Subcutaneous abdominal adipose tissue (tissue), 5 donors: ENCODE results near the gene PDIK1L.
A peak's percentile ranks its signal among the peaks of the same experiment; 100 is the strongest.

Experiments used
- H3K27ac ChIP-seq: one replicate; pipeline ENCODE4 v1.7.0; 2013; ENCODE audit warnings: low read depth, mild to moderate bottlenecking, inconsistent platforms, low read length, moderate library complexity
- H3K27me3 ChIP-seq, 5 donors: one replicate each; pipeline ENCODE4 v1.7.0; 2013; ENCODE audit warnings: low read length in 5 of 5, inconsistent platforms in 1 of 5; ENCODE audit not compliant: control insufficient read depth in 5 of 5, insufficient read depth in 4 of 5
- H3K36me3 ChIP-seq, 5 donors: one replicate each; pipeline ENCODE4 v1.7.0; 2013; ENCODE audit warnings: low read length in 5 of 5; ENCODE audit not compliant: control insufficient read depth in 5 of 5, insufficient read depth in 5 of 5
- H3K4me1 ChIP-seq, 5 donors: one replicate each; pipeline ENCODE4 v1.7.0; 2013; ENCODE audit warnings: low read length in 5 of 5, mild to moderate bottlenecking in 3 of 5, moderate library complexity in 1 of 5; ENCODE audit not compliant: control insufficient read depth in 5 of 5, insufficient read depth in 5 of 5
- H3K4me3 ChIP-seq, 5 donors: one replicate each; pipeline ENCODE4 v1.7.0; 2013; ENCODE audit warnings: low read length in 5 of 5, low read depth in 1 of 5
- H3K9ac ChIP-seq, 5 donors: one replicate each; pipeline ENCODE4 v1.7.0; 2013; ENCODE audit warnings: low read length in 5 of 5, mild to moderate bottlenecking in 4 of 5, moderate library complexity in 3 of 5
- H3K9me3 ChIP-seq, 5 donors: one replicate each; pipeline ENCODE4 v1.7.0; 2013; ENCODE audit warnings: low read length in 5 of 5; ENCODE audit not compliant: control insufficient read depth in 5 of 5
- donor health status: healthy.
- donor health status: healthy.
- donor health status: healthy.
- donor health status: healthy.
- donor health status: healthy.

PDIK1L gene

DNA sequence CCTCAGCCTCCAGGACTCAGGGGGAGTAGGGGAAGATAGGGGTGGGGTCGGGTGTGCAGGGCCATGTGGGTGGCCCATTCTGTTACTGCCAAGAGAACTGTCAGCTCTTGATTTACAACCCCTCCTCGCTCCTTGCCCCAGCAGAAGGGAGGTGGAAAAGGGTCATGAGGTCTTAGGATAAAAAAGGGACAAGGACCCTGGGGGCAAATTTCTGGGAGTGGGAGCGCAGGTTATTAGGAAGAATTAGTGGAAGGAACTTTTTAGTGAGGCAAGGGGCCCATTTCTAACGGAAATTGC, 48.1 kb downstream of the PDIK1L start:
- H3K4me1 ChIP-seq: peaks cover 2 to 66% (median 25%) of the 10 kb centered on the region in 5 donors
- H3K9me3 ChIP-seq: no peaks in the 10 kb centered on the region
- peak overlapping the region in 4 of 5 donors; percentile 63 to 70 (median 68) for H3K4me3 ChIP-seq
- H3K27ac ChIP-seq: peak overlapping the region; percentile 74
- peak overlapping the region in 3 of 5 donors; percentile 40 to 68 (median 53) for H3K9ac ChIP-seq
- no peaks in the 10 kb centered on the region for H3K36me3 ChIP-seq
- peaks cover 13 to 43% (median 30%) of the 10 kb centered on the region in 5 donors for H3K27me3 ChIP-seq

DNA sequence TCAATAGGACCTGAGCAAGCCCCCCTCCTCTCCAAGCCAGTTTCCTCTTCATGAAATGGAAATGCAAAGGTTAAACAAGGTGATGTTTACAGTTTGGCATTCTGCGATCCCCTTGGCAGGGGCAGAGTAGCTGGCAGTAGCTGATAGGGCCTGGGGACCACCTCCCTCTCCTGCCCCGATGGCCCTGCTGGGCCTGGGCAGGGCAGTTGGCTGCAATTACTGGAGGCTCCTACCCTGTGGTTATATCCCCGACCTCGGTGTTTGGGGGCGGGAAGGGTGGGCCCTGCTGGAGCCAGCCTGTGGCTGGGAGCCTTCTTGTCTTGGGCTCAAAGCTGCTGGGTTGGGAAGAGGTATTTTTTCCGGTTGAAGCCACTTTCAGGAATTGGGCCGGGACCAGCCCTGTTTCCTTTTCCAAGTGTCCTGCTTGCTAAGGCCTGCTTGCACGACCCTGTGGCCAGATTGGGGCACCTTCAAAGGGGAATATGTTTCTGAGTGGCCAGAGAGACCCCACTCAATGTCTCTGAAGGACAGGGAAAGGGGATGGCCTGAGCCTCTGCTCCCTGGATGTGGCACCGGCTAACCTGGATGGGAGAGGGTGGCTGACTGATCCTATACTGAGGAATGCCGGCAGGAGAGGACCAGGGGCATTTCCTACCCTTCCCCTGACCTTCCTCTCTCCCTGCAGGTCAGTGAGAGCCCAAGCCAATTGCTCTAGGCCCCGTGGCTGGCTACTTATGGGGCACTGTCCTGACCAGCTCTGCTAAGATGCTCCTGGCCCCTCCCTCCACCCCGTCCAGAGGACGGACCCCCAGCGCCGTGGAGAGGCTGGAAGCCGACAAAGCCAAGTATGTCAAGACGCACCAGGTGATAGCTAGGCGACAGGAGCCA, 49.1 kb downstream of the PDIK1L start:
- Histone ChIP-seq H3K9me3 (no peaks in the 10 kb centered on the region), H3K4me3 (peak overlapping the region; percentile 32 to 70 (median 65)), H3K9ac (peak overlapping the region in 4 of 5 donors; percentile 47 to 76 (median 70)), H3K4me1 (peaks cover 2 to 57% (median 27%) of the 10 kb centered on the region in 5 donors), H3K27me3 (peaks cover 9 to 37% (median 23%) of the 10 kb centered on the region in 5 donors), H3K36me3 (no peaks in the 10 kb centered on the region), H3K27ac (peak overlapping the region; percentile 74)

DNA sequence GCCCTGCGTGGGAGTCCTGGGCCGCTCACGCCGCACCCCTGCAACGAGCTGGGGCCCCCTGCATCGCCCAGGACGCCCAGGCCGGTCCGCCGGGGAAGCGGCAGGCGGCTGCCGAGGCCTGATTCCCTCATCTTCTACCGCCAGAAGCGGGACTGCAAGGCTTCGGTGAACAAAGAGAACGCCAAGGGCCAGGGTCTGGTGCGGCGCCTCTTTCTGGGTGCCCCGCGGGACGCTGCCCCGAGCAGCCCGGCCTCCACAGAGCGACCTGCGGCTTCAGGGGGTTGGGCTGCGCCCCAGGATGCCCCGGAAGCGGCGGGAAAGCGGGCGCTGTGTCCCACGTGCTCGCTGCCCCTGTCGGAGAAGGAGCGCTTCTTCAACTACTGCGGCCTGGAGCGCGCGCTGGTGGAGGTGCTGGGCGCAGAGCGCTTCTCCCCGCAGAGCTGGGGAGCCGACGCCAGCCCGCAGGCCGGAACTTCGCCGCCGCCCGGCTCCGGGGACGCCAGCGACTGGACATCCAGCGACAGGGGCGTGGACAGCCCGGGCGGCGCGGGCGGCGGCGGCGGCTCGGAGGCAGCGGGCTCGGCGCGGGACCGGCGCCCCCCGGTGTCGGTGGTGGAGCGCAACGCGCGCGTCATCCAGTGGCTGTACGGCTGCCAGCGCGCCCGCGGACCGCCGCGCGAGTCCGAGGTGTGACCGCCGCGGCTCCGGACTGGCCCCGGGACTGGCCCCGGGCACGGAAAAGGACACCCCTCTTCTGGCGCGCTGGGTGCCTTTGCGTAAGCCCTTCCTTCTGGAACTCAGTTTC, 50.0 kb downstream of the PDIK1L start:
- Histone ChIP-seq H3K27ac (peak overlapping the region; percentile 30), H3K36me3 (no peaks in the 10 kb centered on the region), H3K4me1 (peaks cover 0 to 49% (median 27%) of the 10 kb centered on the region in 5 donors), H3K27me3 (peaks cover 3 to 29% (median 14%) of the 10 kb centered on the region in 5 donors), H3K9me3 (no peaks in the 10 kb centered on the region), H3K9ac (peak overlapping the region in 4 of 5 donors; percentile 47 to 76 (median 70)), H3K4me3 (peak overlapping the region; percentile 43 to 70 (median 65))

DNA sequence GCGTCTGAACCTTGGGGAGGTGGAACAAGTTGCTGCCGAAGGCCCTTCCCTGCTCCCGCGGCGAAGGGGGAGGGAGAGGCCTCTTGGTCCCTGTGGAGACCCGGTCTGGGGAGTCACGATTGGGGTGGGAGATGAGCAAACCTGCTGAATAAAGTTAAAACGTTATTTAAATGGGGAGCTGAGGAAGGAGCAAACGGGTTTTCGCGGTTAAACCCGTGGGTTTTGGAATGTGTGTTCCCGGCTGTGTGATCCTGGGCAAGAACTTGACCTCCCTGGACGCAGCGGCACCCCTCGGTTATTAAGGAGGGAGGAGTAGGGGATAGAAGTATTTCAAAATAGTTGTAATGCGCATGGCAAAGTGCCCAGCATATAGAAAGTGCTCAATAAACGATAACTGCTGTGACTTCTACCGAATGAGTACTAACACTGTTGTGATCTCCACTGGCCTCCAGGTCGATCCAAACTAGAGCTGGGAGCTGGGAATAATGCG, 50.6 kb downstream of the PDIK1L start:
- H3K36me3 ChIP-seq: no peaks in the 10 kb centered on the region
- no peaks in the 10 kb centered on the region for H3K9me3 ChIP-seq
- H3K4me3 ChIP-seq: peak overlapping the region; percentile 43 to 70 (median 54)
- H3K27me3 ChIP-seq: peaks cover 0 to 25% (median 11%) of the 10 kb centered on the region in 5 donors
- H3K27ac ChIP-seq: no peak overlapping the region
- peaks cover 0 to 43% (median 27%) of the 10 kb centered on the region in 5 donors for H3K4me1 ChIP-seq
- H3K9ac ChIP-seq: peak overlapping the region in 3 of 5 donors; percentile 30 to 65 (median 63)

DNA sequence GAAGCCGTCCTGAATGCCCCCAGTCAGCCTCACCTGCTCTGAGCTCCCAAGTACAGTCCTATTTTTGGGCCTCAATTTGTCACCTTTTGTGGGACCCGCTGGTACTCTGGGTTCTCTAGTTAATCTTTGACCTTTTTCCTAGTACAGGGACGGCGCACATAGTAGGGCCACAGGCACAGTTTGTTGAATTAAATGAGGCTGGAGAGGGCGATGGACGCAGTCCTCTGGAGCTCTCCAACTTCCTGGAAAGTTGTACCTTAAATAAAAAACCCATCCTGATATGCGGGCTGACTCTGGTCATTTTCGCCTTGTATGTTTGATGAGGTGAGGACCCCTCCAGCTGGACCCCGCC, 52.0 kb downstream of the PDIK1L start:
- Histone ChIP-seq H3K9me3 (no peaks in the 10 kb centered on the region), H3K27me3 (peaks cover 0 to 12% (median 4%) of the 10 kb centered on the region in 5 donors), H3K9ac (peak overlapping the region in 2 of 5 donors; percentile 11 to 58), H3K36me3 (no peaks in the 10 kb centered on the region), H3K4me3 (peak overlapping the region in 4 of 5 donors; percentile 29 to 65 (median 48)), H3K4me1 (peaks cover 0 to 31% (median 27%) of the 10 kb centered on the region in 5 donors), H3K27ac (no peak overlapping the region)

DNA sequence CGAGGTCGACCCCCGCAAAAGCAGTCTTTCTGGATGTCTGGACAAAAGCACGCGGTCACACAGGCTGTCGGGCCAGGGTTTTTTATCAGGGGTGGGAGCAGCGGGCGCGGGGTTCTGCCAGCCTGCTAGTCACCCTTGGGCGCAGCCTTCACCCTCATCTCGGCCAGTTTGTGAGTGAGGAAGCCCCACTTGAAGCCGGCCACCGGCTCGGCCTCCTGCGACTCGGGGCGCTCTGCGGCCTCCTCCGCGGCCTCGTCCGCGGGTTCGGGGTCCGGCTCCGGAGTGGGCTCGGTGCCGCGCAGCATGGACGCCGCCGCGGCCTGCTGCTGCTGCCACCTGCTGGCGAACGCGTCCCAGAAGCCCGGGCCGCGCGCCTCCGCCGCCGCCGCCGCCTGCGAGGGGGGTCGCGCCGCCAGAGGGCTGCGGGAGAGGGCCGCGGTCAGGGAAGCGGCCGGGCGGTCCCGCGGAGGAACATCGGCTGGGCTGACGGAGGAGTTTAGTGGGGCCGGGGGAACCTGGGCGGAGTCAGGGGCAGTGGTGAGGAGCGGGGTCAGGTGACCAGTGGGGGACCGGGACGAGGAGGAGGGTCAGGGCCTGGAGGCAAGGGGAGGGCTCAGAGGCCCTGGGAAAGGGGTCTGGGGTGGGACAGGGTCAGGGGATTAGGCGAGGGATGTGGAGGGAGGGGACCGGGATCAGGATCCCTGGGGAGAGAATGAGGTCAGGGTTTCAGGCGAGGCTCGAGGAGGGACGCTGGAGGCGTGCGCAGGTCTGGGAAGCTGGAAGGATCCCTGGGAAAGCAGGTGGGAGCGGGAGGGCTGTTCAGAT, 52.6 kb downstream of the PDIK1L start:
- peak overlapping the region in 4 of 5 donors; percentile 26 to 85 (median 44) for H3K9ac ChIP-seq
- H3K36me3 ChIP-seq: no peaks in the 10 kb centered on the region
- peaks cover 0 to 33% (median 29%) of the 10 kb centered on the region in 5 donors for H3K4me1 ChIP-seq
- H3K27ac ChIP-seq: no peak overlapping the region
- H3K4me3 ChIP-seq: peak overlapping the region; percentile 29 to 67 (median 53)
- no peaks in the 10 kb centered on the region for H3K9me3 ChIP-seq
- H3K27me3 ChIP-seq: peaks cover 0 to 6% (median 0%) of the 10 kb centered on the region in 5 donors

DNA sequence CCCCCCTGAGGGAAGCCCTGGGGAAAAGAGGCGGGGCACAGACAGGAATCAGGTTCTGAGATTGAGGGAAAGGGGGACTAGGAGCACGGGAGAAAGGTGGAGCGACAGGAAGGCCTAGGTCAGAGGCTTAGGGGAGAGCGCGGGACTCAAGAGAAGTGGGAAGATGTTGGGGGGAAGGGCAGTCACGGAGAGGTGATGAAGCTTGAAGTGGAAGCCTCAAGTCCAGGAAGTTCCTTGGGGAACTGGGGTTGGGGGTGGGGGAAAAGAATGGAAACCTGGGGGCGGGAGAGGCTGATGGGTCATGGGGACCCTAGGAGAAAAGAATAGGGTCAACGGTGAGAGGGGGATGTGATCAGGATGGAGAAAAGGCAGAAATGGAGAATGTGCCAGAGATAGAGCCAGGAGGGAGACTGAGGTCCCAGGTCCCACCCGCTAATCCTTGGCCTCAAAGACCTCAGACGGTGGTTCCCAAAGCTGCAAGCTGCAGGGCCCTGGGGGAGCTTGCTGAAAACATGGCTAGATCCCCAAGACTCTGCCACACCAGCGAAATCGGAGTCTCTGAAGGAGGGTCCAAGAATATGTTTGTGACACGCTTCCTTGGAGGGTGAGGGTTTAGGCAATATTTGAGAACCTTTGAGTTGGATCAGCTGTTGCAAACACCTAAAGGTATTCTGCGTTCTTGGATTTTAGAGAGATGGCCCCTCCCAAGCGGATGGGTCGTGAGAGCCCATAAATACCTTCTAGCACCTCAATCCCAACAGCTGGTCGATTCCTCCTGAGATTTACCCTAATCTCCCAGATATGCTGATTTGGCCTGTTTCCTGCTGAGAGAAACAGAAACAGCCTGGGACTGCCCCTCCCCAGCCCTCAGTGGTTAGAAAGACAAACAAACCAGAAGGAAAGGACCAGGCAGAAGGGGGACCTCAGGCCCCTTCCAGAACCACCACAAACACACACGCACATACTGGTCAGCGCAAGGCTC, 53.5 kb downstream of the PDIK1L start:
- H3K27me3 ChIP-seq: peaks cover 0 to 5% (median 0%) of the 10 kb centered on the region in 5 donors
- no peaks in the 10 kb centered on the region for H3K9me3 ChIP-seq
- H3K36me3 ChIP-seq: no peaks in the 10 kb centered on the region
- peak overlapping the region; percentile 29 to 67 (median 53) for H3K4me3 ChIP-seq
- peak overlapping the region in 3 of 5 donors; percentile 26 to 85 (median 58) for H3K9ac ChIP-seq
- H3K27ac ChIP-seq: no peak overlapping the region
- peaks cover 0 to 40% (median 34%) of the 10 kb centered on the region in 5 donors for H3K4me1 ChIP-seq

DNA sequence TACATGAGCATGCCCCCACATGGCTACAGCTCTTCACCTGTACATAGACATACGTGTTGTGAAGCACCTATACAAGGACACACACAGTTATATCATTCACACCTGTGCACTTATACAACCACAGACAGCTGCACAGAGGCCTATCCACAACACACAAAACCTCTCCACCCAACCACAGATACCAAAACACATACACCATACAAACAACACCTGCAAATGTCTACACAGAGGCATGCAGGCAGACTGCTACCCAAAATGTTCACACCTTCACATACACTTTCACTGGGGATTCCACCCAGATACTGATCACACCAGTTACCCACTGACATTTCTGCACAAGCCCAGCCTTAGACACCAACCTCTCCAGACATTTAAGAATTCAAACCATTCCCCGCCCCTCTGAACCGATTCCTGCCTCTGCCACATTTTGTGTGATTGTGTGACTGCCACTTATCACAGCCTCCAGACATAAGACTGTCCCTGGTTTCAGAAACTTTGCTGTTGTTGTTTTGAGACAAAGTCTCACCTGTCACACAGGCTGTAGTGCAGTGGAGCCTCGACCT, 55.2 kb downstream of the PDIK1L start:
- H3K9ac ChIP-seq: no peak overlapping the region
- no peaks in the 10 kb centered on the region for H3K9me3 ChIP-seq
- H3K36me3 ChIP-seq: peaks cover 0 to 5% (median 0%) of the 10 kb centered on the region in 5 donors
- H3K27ac ChIP-seq: no peak overlapping the region
- H3K4me3 ChIP-seq: no peak overlapping the region
- peaks cover 2 to 42% (median 36%) of the 10 kb centered on the region in 5 donors for H3K4me1 ChIP-seq
- peaks cover 0 to 3% (median 0%) of the 10 kb centered on the region in 5 donors for H3K27me3 ChIP-seq
